SK-N-SH treated with all-trans-retinoic acid at 6 μM for 48 hours (cell line): ENCODE measurements around the gene SPINK4.

Experiments
- ATAC-seq: fragments of 200-7000 bp; cut with Tn5 transposase; 3 replicates; pipeline ENCODE4 v1.9.1; 2020; ENCODE audit warnings: mild to moderate bottlenecking, moderate library complexity
- CREB5 ChIP-seq: fragments of 250-450 bp; sonication (Bioruptor Pico); IDR thresholded peaks from 2 replicates; pipeline ENCODE4 v1.5.1; 2020; ENCODE audit warnings: low read depth, mild to moderate bottlenecking, moderate library complexity
- ESRRG ChIP-seq: fragments of 250-450 bp; sonication (Bioruptor Pico); IDR thresholded peaks from 2 replicates; pipeline ENCODE4 v1.6.1; 2021; ENCODE audit warnings: mild to moderate bottlenecking
- ISL1 ChIP-seq: fragments of 250-450 bp; sonication (Bioruptor Pico); IDR thresholded peaks from 2 replicates; pipeline ENCODE4 v2.1.2; 2022; ENCODE audit warnings: mild to moderate bottlenecking, moderate library complexity
- OSR1 ChIP-seq: fragments of 250-450 bp; sonication (Bioruptor Pico); IDR thresholded peaks from 2 replicates; pipeline ENCODE4 v1.8.0; 2022; ENCODE audit warnings: moderate library complexity, mild to moderate bottlenecking, inconsistent platforms
- PATZ1 ChIP-seq: fragments of 250-450 bp; sonication (Bioruptor Pico); IDR thresholded peaks from 2 replicates; pipeline ENCODE4 v1.8.0; 2020; ENCODE audit warnings: mild to moderate bottlenecking, moderate library complexity, borderline replicate concordance
- POU6F1 ChIP-seq: fragments of 250-450 bp; sonication (Bioruptor Pico); IDR thresholded peaks from 2 replicates; pipeline ENCODE4 v1.8.0; 2021; ENCODE audit warnings: low read depth, mild to moderate bottlenecking, moderate library complexity, borderline replicate concordance
- PPARA ChIP-seq: fragments of 250-450 bp; sonication (Bioruptor Pico); IDR thresholded peaks from 2 replicates; pipeline ENCODE4 v1.5.0; 2020; ENCODE audit warnings: mild to moderate bottlenecking, borderline replicate concordance
- SNAI2 ChIP-seq: fragments of 250-450 bp; sonication (Bioruptor Pico); IDR thresholded peaks from 2 replicates; pipeline ENCODE4 v1.5.0; 2020; ENCODE audit warnings: mild to moderate bottlenecking, moderate library complexity
- TCF4 ChIP-seq: fragments of 250-450 bp; sonication (Bioruptor Pico); IDR thresholded peaks from 2 replicates; pipeline ENCODE4 v1.8.0; 2021; ENCODE audit warnings: mild to moderate bottlenecking, moderate library complexity, borderline replicate concordance
- TOX ChIP-seq: fragments of 250-450 bp; sonication (Bioruptor Pico); IDR thresholded peaks from 2 replicates; pipeline ENCODE4 v1.8.0; 2021; ENCODE audit warnings: mild to moderate bottlenecking, moderate library complexity, borderline replicate concordance
- ZFP30 ChIP-seq: fragments of 450-650 bp; formaldehyde crosslinking; IDR thresholded peaks from 2 replicates; pipeline ENCODE4 v1.5.0; 2022; ENCODE audit warnings: mild to moderate bottlenecking, moderate library complexity
- ZNF565 ChIP-seq: fragments of 450-650 bp; formaldehyde crosslinking; conservative IDR thresholded peaks from 2 replicates; pipeline ENCODE4 v1.5.0; 2020; ENCODE audit warnings: low read depth, mild to moderate bottlenecking, moderate library complexity
- ZNF70 ChIP-seq: fragments of 450-650 bp; formaldehyde crosslinking; IDR thresholded peaks from 2 replicates; pipeline ENCODE4 v1.5.0; 2020; ENCODE audit warnings: mild to moderate bottlenecking, moderate library complexity
- ZNF8 ChIP-seq: fragments of 450-650 bp; formaldehyde crosslinking; IDR thresholded peaks from 2 replicates; pipeline ENCODE4 v1.5.0; 2020; ENCODE audit warnings: mild to moderate bottlenecking, moderate library complexity
- TF ChIP-seq, protein P1 (sequence below): fragments of 250-450 bp; sonication (Bioruptor Pico); IDR thresholded peaks from 2 replicates; pipeline ENCODE4 v1.5.0; 2020; ENCODE audit warnings: mild to moderate bottlenecking, moderate library complexity
- TF ChIP-seq, protein P2 (sequence below): fragments of 250-450 bp; sonication (Bioruptor Pico); IDR thresholded peaks from 2 replicates; pipeline ENCODE4 v1.5.1; 2021; ENCODE audit warnings: mild to moderate bottlenecking, moderate library complexity

The SPINK4 gene

DNA sequence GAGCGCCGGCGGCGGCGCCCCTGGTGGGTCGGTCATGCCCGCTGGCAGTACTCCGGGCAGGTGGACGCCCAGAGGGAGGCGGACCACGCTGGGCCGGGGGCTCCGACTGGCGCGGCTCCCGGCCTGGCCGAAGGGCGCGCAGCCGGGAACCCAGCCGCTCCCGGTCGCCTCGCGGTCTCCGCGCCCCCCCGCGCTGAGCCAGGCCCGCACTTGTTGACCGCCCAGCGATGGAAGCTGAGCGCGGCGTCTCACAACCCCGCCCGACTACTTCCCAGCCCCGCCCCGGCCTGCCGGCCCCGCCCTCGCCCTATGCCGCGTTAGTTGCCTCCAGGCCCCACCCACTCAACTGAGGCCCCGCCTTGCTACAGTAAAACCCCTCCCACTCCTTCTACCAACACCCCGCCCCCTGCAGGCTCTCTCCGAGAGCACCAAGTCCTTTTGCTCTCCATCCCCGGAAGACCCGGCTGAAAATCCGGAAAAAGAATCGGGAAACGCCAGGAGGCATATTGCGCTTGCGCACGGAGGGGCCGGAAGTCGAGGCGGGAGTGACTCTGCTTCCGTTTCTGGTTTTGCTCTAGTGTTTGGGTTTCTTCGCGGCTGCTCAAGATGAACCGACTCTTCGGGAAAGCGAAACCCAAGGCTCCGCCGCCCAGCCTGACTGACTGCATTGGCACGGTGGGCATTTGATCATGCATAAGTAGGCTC is 24.7 kb downstream of the SPINK4 start, which contains the start of the genes BAG1 and CHMP5:
TSS of gene BAG1 (minus strand) at position 236 of the 705 bp plus-strand sequence.
TSS of gene CHMP5 (plus strand) at position 577 of the 705 bp plus-strand sequence. CDS start at position 607, 30 bp downstream.
- ATAC-seq: peak; percentile 92

GRCh38 chr9:33265211-33265865 is 25.4 kb downstream of the SPINK4 start:
- TF ChIP-seq ZNF8 (CRISPR knock-in tag) (no peak), ZFP30 (CRISPR knock-in tag) (no peak), ZNF70 (CRISPR knock-in tag) (no peak), ISL1 (CRISPR knock-in tag) (no peak), TOX (CRISPR knock-in tag) (no peak), PPARA (CRISPR knock-in tag) (no peak), POU6F1 (CRISPR knock-in tag) (no peak)
- TF ChIP-seq, protein P1, sequence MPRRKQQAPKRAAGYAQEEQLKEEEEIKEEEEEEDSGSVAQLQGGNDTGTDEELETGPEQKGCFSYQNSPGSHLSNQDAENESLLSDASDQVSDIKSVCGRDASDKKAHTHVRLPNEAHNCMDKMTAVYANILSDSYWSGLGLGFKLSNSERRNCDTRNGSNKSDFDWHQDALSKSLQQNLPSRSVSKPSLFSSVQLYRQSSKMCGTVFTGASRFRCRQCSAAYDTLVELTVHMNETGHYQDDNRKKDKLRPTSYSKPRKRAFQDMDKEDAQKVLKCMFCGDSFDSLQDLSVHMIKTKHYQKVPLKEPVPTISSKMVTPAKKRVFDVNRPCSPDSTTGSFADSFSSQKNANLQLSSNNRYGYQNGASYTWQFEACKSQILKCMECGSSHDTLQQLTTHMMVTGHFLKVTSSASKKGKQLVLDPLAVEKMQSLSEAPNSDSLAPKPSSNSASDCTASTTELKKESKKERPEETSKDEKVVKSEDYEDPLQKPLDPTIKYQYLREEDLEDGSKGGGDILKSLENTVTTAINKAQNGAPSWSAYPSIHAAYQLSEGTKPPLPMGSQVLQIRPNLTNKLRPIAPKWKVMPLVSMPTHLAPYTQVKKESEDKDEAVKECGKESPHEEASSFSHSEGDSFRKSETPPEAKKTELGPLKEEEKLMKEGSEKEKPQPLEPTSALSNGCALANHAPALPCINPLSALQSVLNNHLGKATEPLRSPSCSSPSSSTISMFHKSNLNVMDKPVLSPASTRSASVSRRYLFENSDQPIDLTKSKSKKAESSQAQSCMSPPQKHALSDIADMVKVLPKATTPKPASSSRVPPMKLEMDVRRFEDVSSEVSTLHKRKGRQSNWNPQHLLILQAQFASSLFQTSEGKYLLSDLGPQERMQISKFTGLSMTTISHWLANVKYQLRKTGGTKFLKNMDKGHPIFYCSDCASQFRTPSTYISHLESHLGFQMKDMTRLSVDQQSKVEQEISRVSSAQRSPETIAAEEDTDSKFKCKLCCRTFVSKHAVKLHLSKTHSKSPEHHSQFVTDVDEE (CRISPR knock-in tag): no peak
- ATAC-seq: no peak

More for the DNA sequence above, 24.7 kb downstream of the SPINK4 start, which contains the start of the genes BAG1 and CHMP5:
- TF ChIP-seq OSR1 (CRISPR knock-in tag): no peak
- TF ChIP-seq TCF4 (CRISPR knock-in tag): no peak
- no peak for TF ChIP-seq POU6F1 (CRISPR knock-in tag)
- TF ChIP-seq SNAI2 (CRISPR knock-in tag): no peak
- no peak for TF ChIP-seq PATZ1

GRCh38 chr9:33267151-33267767 is 27.3 kb downstream of the SPINK4 start:
- TF ChIP-seq TOX (CRISPR knock-in tag) (no peak), ZNF8 (CRISPR knock-in tag) (no peak), ZFP30 (CRISPR knock-in tag) (no peak), CREB5 (CRISPR knock-in tag) (no peak), ESRRG (CRISPR knock-in tag) (no peak), PPARA (CRISPR knock-in tag) (no peak), POU6F1 (CRISPR knock-in tag) (no peak), ZNF70 (CRISPR knock-in tag) (no peak), ZNF565 (CRISPR knock-in tag) (no peak)
- TF ChIP-seq, protein P2, sequence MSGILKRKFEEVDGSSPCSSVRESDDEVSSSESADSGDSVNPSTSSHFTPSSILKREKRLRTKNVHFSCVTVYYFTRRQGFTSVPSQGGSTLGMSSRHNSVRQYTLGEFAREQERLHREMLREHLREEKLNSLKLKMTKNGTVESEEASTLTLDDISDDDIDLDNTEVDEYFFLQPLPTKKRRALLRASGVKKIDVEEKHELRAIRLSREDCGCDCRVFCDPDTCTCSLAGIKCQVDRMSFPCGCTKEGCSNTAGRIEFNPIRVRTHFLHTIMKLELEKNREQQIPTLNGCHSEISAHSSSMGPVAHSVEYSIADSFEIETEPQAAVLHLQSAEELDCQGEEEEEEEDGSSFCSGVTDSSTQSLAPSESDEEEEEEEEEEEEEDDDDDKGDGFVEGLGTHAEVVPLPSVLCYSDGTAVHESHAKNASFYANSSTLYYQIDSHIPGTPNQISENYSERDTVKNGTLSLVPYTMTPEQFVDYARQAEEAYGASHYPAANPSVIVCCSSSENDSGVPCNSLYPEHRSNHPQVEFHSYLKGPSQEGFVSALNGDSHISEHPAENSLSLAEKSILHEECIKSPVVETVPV (CRISPR knock-in tag): no peak
- ATAC-seq: no peak
